Measurements from ENCODE around the gene NCF4. TPM values are rescaled to one million over a fixed set of nuclear protein-coding genes. Genes with fewer than 3 reads are reported as not detected.

Gene NCF4
- total and polyA plus RNA-seq, 3 donors from 2014 or later, result 2.7 to 7.1 (median 6.8) TPM

- intact Hi-C loops (cut with DNase I; ENCODE audit: low total_unique reads), result no loop called here
- no peaks in the 10 kb centered on the region for H3K27me3 ChIP-seq
- TF ChIP-seq, protein P1, sequence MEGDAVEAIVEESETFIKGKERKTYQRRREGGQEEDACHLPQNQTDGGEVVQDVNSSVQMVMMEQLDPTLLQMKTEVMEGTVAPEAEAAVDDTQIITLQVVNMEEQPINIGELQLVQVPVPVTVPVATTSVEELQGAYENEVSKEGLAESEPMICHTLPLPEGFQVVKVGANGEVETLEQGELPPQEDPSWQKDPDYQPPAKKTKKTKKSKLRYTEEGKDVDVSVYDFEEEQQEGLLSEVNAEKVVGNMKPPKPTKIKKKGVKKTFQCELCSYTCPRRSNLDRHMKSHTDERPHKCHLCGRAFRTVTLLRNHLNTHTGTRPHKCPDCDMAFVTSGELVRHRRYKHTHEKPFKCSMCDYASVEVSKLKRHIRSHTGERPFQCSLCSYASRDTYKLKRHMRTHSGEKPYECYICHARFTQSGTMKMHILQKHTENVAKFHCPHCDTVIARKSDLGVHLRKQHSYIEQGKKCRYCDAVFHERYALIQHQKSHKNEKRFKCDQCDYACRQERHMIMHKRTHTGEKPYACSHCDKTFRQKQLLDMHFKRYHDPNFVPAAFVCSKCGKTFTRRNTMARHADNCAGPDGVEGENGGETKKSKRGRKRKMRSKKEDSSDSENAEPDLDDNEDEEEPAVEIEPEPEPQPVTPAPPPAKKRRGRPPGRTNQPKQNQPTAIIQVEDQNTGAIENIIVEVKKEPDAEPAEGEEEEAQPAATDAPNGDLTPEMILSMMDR (IDR thresholded peaks at IDR 0.05), result no peak
- peaks cover 9% of the 10 kb centered on the region for H3K4me1 ChIP-seq
- no peak overlapping the region for H3K27ac ChIP-seq
- no peak overlapping the region for H3K4me3 ChIP-seq
- WGBS, 2 donors, result 33 to 37% methylated on average over 6 to 9 of the region's 9 CpGs
- H3K9me3 ChIP-seq, result no peaks in the 10 kb centered on the region
- H3K36me3 ChIP-seq (ENCODE audit: low read depth, missing control alignments), result no peaks in the 10 kb centered on the region
- no peak for DNase-seq
These were observed 41.7 kb upstream of the NCF4 start for GRCh38 chr22:36819112-36819511.

GRCh38 chr22:36822581-36822980 is 38.2 kb upstream of the NCF4 start:
- no peak overlapping the region for H3K27ac ChIP-seq

GRCh38 chr22:36823186-36823839 is 37.5 kb upstream of the NCF4 start:
- Histone ChIP-seq H3K27ac (no peak overlapping the region), H3K36me3 (ENCODE audit: low read depth, missing control alignments) (no peaks in the 10 kb centered on the region), H3K4me3 (no peak overlapping the region), H3K9me3 (no peaks in the 10 kb centered on the region), H3K27me3 (no peaks in the 10 kb centered on the region), H3K4me1 (no peaks in the 10 kb centered on the region)
- WGBS, 2 donors, result 45 to 56% methylated on average over 14 to 17 of the region's 17 CpGs
- DNase-seq, result peak; percentile 19
- intact Hi-C loops (cut with DNase I; ENCODE audit: low total_unique reads), result no loop called here
- TF ChIP-seq POLR2A (IDR thresholded peaks at IDR 0.05), result no peak
- TF ChIP-seq, protein P1 (IDR thresholded peaks at IDR 0.05), result no peak

More at GRCh38 chr22:36822581-36822980, 38.2 kb upstream of the NCF4 start:
- Histone ChIP-seq H3K36me3 (ENCODE audit: low read depth, missing control alignments) (no peaks in the 10 kb centered on the region), H3K27me3 (no peaks in the 10 kb centered on the region), H3K4me1 (no peaks in the 10 kb centered on the region), H3K4me3 (no peak overlapping the region), H3K9me3 (no peaks in the 10 kb centered on the region)
- no peak for TF ChIP-seq POLR2A (IDR thresholded peaks at IDR 0.05)
- TF ChIP-seq, protein P1 (IDR thresholded peaks at IDR 0.05), result no peak
- 71 to 80% methylated on average over 5 to 6 of the region's 6 CpGs for whole genome bisulfite sequencing, 2 donors
- intact Hi-C loops (cut with DNase I; ENCODE audit: low total_unique reads), result no loop called here
- no peak for DNase-seq

DNA sequence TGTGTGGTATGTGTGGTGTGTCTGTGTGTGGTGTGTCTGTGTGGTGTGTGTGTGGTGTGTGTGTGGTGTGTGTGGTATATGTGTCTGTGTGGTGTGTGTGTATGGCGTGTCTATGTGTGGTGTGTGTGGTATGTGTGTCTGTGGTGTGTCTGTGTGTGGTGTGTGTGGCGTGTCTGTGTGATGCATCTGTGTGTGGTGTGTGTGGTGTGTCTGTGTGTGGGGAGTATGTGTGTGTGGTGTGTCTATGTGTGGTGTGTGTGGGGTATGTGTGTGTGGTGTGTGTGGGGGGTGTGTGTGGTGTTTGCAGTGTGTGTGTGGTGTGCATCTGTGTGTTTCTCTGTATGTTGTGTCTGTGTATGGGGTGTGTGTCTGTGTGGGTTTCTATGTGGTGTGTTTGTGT is 36.2 kb upstream of the NCF4 start:
- DNase-seq, result no peak
- Histone ChIP-seq H3K27ac (no peak overlapping the region), H3K27me3 (no peaks in the 10 kb centered on the region), H3K4me3 (no peak overlapping the region), H3K9me3 (no peaks in the 10 kb centered on the region), H3K4me1 (no peaks in the 10 kb centered on the region), H3K36me3 (ENCODE audit: low read depth, missing control alignments) (no peaks in the 10 kb centered on the region)
- whole genome bisulfite sequencing, 2 donors, result 100% methylated on average over 2 of the region's 2 CpGs
- intact Hi-C loops (cut with DNase I; ENCODE audit: low total_unique reads), result no loop called here
- TF ChIP-seq, protein P1 (IDR thresholded peaks at IDR 0.05), result no peak
- no peak for TF ChIP-seq POLR2A (IDR thresholded peaks at IDR 0.05)

DNA sequence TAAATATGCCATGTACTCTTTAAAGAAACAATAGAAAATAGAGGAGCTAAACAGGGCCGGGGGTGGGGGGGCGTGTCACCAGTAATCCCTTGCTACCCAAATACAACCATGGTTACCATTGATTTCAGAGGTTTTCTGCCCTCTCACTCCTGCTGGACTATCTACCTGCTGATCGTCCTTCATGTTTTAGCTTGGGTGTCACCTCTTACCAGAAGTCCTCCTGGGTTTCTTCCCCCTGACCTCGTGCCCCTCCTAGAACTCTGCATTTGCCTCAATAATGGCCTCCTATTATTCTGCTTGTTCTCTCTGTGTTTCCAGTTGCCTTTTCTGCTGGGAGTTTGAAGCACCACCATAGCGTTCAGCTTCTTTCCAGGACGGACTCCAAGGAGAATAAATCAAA is 34.5 kb upstream of the NCF4 start:
- DNase-seq, result no peak
- Histone ChIP-seq H3K4me1 (no peaks in the 10 kb centered on the region), H3K27me3 (no peaks in the 10 kb centered on the region), H3K4me3 (no peak overlapping the region), H3K36me3 (ENCODE audit: low read depth, missing control alignments) (no peaks in the 10 kb centered on the region), H3K9me3 (no peaks in the 10 kb centered on the region), H3K27ac (no peak overlapping the region)
- intact Hi-C loops (cut with DNase I; ENCODE audit: low total_unique reads), result no loop called here
- TF ChIP-seq POLR2A (IDR thresholded peaks at IDR 0.05), result no peak
- TF ChIP-seq, protein P1 (IDR thresholded peaks at IDR 0.05), result no peak
- WGBS, 2 donors, result 77 to 80% methylated on average over 6 of the region's 6 CpGs
